Stomach (tissue), 9 donors: ENCODE measurements around the gene DDX53. TPM values are rescaled to one million over a fixed set of nuclear protein-coding genes. Genes with fewer than 3 reads are reported as not detected.

Source experiments
- DNase-seq, 2 donors: peaks; one replicate each; pipeline versions ENCODE4 v3.0.0 to v3.0.0-alpha.2; 2013 to 2019
- H3K27ac ChIP-seq, 5 donors: fragments of 200-600 bp in 4 of 5; sonication (generic) in 4 of 5; one replicate each; pipeline ENCODE4 v1.5.1; 2013 to 2019; ENCODE audit warnings: mild to moderate bottlenecking in 1 of 5, moderate library complexity in 1 of 5
- H3K27me3 ChIP-seq, 3 donors: fragments of 200-600 bp; sonication (generic); one replicate each; pipeline ENCODE4 v1.5.1; 2017 to 2019; ENCODE audit warnings: mixed run types in 1 of 3
- H3K36me3 ChIP-seq, 4 donors: fragments of 200-600 bp; sonication (generic); 1 replicate in 3 of 4; 2 replicates in 1 of 4; pipeline ENCODE4 v1.5.1; 2016 to 2019
- H3K4me1 ChIP-seq, 4 donors: fragments of 200-600 bp; sonication (generic); one replicate each; pipeline ENCODE4 v1.5.1; 2016 to 2019
- H3K4me3 ChIP-seq, 4 donors: fragments of 200-600 bp; sonication (generic) in 3 of 4; one replicate each; pipeline ENCODE4 v1.5.1; 2016 to 2019; ENCODE audit warnings: mild to moderate bottlenecking in 1 of 4
- H3K9me3 ChIP-seq, 4 donors: fragments of 200-600 bp; sonication (generic); one replicate each; pipeline ENCODE4 v1.5.1; 2016 to 2019
- EP300 ChIP-seq: sonication (generic); formaldehyde crosslinking; IDR thresholded peaks from one replicate; pipeline ENCODE4 v1.6.1; 2017; ENCODE audit warnings: antibody characterized with exemption
- POLR2A ChIP-seq, 4 donors: fragments of 450-650 bp; IDR thresholded peaks; one replicate each; pipeline ENCODE4 v1.6.1; 2016; ENCODE audit warnings: antibody characterized with exemption in 4 of 4, control low read depth in 2 of 4, mild to moderate bottlenecking in 1 of 4, moderate library complexity in 1 of 4
- POLR2AphosphoS5 ChIP-seq, 3 donors: sonication (generic); formaldehyde crosslinking; IDR thresholded peaks; one replicate each; pipeline ENCODE4 v1.6.1; 2016; ENCODE audit warnings: antibody characterized with exemption in 3 of 3
- WGBS, 5 donors: extraction: QIAGEN DNeasy Blood & Tissue Kit in 3 of 5; methylation state at CpG; one replicate each; pipeline versions ENCODE4 v1.1.5 to v1.1.7; 2013 to 2018; 5-methylcytosine and 5-hydroxymethylcytosine counted together
- intact Hi-C: fragments of 100-400 bp; cut with DNase I; formaldehyde crosslinking; loops from one replicate; pipeline ENCODE4 v1.15.1; 2023; ENCODE audit warnings: low total_unique reads
- polyA plus RNA-seq, 3 donors: library from polyadenylated mRNA; stranded (reverse); fragments of 200-250 nt; gene quantifications; one replicate each; pipeline ENCODE4 v1.2.3, GENCODE V29; 2013
- total RNA-seq, 5 donors: library from RNA; depleted of rRNA; stranded (reverse); fragments of >200 nt; gene quantifications; one replicate each; pipeline versions ENCODE4 v1.1.0 to v1.2.3, GENCODE V29; 2014 to 2016
- TF ChIP-seq, protein P1 (sequence below), 7 experiments: fragments of 450-650 bp in 4 of 7; fragments of 200-600 bp in 3 of 7; sonication (generic) in 3 of 7; IDR thresholded peaks; one replicate each; pipeline ENCODE4 v1.5.1; 2016 to 2019; ENCODE audit warnings: antibody characterized with exemption in 7 of 7, control low read depth in 2 of 7, mild to moderate bottlenecking in 1 of 7
- donor health status: healthy with polysubstance abuse.
- donor health status: Bipolar disorder and iron deficiency.
- donor health status: healthy.

The DDX53 gene
- total and polyA plus RNA-seq, 8 donors: not detected

GRCh38 chrX:23048806-23049573 is 49.2 kb downstream of the DDX53 start:
- H3K4me1 ChIP-seq: no peaks in the 10 kb centered on the region
- no peaks in the 10 kb centered on the region for H3K9me3 ChIP-seq
- intact Hi-C loops: no loop called here
- no peak overlapping the region for H3K4me3 ChIP-seq
- WGBS, 5 donors: 84 to 93% (median 90%) methylated on average over 2 of the region's 2 CpGs
- TF ChIP-seq, protein P1, sequence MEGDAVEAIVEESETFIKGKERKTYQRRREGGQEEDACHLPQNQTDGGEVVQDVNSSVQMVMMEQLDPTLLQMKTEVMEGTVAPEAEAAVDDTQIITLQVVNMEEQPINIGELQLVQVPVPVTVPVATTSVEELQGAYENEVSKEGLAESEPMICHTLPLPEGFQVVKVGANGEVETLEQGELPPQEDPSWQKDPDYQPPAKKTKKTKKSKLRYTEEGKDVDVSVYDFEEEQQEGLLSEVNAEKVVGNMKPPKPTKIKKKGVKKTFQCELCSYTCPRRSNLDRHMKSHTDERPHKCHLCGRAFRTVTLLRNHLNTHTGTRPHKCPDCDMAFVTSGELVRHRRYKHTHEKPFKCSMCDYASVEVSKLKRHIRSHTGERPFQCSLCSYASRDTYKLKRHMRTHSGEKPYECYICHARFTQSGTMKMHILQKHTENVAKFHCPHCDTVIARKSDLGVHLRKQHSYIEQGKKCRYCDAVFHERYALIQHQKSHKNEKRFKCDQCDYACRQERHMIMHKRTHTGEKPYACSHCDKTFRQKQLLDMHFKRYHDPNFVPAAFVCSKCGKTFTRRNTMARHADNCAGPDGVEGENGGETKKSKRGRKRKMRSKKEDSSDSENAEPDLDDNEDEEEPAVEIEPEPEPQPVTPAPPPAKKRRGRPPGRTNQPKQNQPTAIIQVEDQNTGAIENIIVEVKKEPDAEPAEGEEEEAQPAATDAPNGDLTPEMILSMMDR (IDR thresholded peaks at IDR 0.05): no peak
- TF ChIP-seq POLR2AphosphoS5 (IDR thresholded peaks at IDR 0.05): no peak
- TF ChIP-seq EP300: no peak
- no peak for TF ChIP-seq POLR2A (IDR thresholded peaks at IDR 0.05)
- no peaks in the 10 kb centered on the region for H3K27me3 ChIP-seq
- no peaks in the 10 kb centered on the region for H3K36me3 ChIP-seq
- DNase-seq: no peak
- H3K27ac ChIP-seq: no peak overlapping the region

DNA sequence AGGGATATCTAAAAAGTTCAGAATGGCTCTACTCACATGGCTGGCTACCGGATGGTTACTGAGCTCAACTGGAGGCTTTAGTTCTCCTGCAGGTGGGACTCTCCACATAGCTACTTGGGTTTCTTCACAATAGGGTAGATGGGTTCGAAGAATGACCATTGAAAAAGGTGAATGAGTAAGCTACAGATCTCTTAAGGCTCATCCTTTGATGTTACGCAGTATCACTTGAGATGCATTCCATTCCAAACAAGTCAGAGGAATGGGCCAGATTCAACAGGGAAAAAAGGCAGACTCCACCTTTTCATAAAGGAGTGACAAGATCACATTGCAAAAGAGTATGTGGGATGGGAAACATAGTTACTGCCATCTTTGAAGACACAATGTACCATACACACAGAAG is 52.6 kb downstream of the DDX53 start:
- Histone ChIP-seq H3K4me1 (no peaks in the 10 kb centered on the region), H3K4me3 (no peak overlapping the region), H3K27me3 (no peaks in the 10 kb centered on the region), H3K27ac (no peak overlapping the region), H3K36me3 (no peaks in the 10 kb centered on the region), H3K9me3 (no peaks in the 10 kb centered on the region)
- 78 to 94% (median 84%) methylated on average over 3 of the region's 3 CpGs for WGBS, 5 donors
- TF ChIP-seq, protein P1 (IDR thresholded peaks at IDR 0.05): no peak
- TF ChIP-seq POLR2AphosphoS5 (IDR thresholded peaks at IDR 0.05) (no peak), EP300 (no peak), POLR2A (IDR thresholded peaks at IDR 0.05) (no peak)
- intact Hi-C loops: no loop called here
- no peak for DNase-seq
